Measurements from ENCODE around the gene RHOJ.

The RHOJ gene

GRCh38 chr14:63267171-63267570 lies 62.9 kb downstream of the RHOJ start:
- TF ChIP-seq CTCF (IDR thresholded peaks at IDR 0.05; ENCODE audit: control extremely low read depth, extremely low read depth, low read depth, missing control alignments), result no peak
- CTCF ChIA-PET, result interaction anchor here (1.0 to 1.6 kb wide), 4 partner anchors 9 to 29 kb away, joined by 3 to 4 read pairs (median 4); no protein-coding TSS in a partner anchor
- POLR2A ChIA-PET, result no interaction called here
- no peak for DNase-seq (ENCODE audit: extremely low spot score)

GRCh38 chr14:63268771-63269170 lies 64.5 kb downstream of the RHOJ start:
- ChIA-PET CTCF (interaction anchor here (0.9 to 1.7 kb wide), 2 partner anchors 9 to 12 kb away, joined by 3 to 4 read pairs; no protein-coding TSS in a partner anchor), POLR2A (no interaction called here)
- no peak for TF ChIP-seq CTCF (IDR thresholded peaks at IDR 0.05; ENCODE audit: control extremely low read depth, extremely low read depth, low read depth, missing control alignments)
- DNase-seq (ENCODE audit: extremely low spot score), result no peak

GRCh38 chr14:63269561-63270225 lies 65.5 kb downstream of the RHOJ start:
- DNase-seq (ENCODE audit: extremely low spot score), result no peak
- CTCF ChIA-PET, result interaction anchor here (1.7 kb wide), 1 partner anchor 11 kb away, joined by 4 read pairs; no protein-coding TSS in a partner anchor
- POLR2A ChIA-PET, result no interaction called here

GRCh38 chr14:63273129-63273528 lies 68.9 kb downstream of the RHOJ start:
- POLR2A ChIA-PET, result no interaction called here
- CTCF ChIA-PET, result interaction anchor here (2.0 kb wide), 1 partner anchor 12 kb away, joined by 6 read pairs; no protein-coding TSS in a partner anchor
- DNase-seq (ENCODE audit: extremely low spot score), result no peak
- no peak for TF ChIP-seq CTCF (IDR thresholded peaks at IDR 0.05; ENCODE audit: control extremely low read depth, extremely low read depth, low read depth, missing control alignments)

More at GRCh38 chr14:63269561-63270225, 65.5 kb downstream of the RHOJ start:
- no peak for TF ChIP-seq CTCF (IDR thresholded peaks at IDR 0.05; ENCODE audit: control extremely low read depth, extremely low read depth, low read depth, missing control alignments)

GRCh38 chr14:63273717-63274655 lies 69.7 kb downstream of the RHOJ start:
- ChIA-PET CTCF (no interaction called here), POLR2A (no interaction called here)
- no peak for TF ChIP-seq CTCF (IDR thresholded peaks at IDR 0.05; ENCODE audit: control extremely low read depth, extremely low read depth, low read depth, missing control alignments)
- no peak for DNase-seq (ENCODE audit: extremely low spot score)

- ChIA-PET CTCF (interaction anchor here (0.8 to 5.0 kb wide), 8 partner anchors 8 to 1114 kb away, joined by 3 to 23 read pairs (median 4); no protein-coding TSS in a partner anchor), POLR2A (no interaction called here)
- DNase-seq (ENCODE audit: extremely low spot score), result no peak
- no peak for TF ChIP-seq CTCF (IDR thresholded peaks at IDR 0.05; ENCODE audit: control extremely low read depth, extremely low read depth, low read depth, missing control alignments)
Measured at GRCh38 chr14:63275611-63276010, 71.4 kb downstream of the RHOJ start.
